ENCODE data around the gene DHDH. TPM values are rescaled to one million over a fixed set of nuclear protein-coding genes. Genes with fewer than 3 reads are reported as not detected.
A peak's percentile ranks its signal among the peaks of the same experiment; 100 is the strongest.

DHDH gene
- total and polyA plus RNA-seq, 7 donors: 0.14 to 0.21 TPM; not detected in 5

DNA sequence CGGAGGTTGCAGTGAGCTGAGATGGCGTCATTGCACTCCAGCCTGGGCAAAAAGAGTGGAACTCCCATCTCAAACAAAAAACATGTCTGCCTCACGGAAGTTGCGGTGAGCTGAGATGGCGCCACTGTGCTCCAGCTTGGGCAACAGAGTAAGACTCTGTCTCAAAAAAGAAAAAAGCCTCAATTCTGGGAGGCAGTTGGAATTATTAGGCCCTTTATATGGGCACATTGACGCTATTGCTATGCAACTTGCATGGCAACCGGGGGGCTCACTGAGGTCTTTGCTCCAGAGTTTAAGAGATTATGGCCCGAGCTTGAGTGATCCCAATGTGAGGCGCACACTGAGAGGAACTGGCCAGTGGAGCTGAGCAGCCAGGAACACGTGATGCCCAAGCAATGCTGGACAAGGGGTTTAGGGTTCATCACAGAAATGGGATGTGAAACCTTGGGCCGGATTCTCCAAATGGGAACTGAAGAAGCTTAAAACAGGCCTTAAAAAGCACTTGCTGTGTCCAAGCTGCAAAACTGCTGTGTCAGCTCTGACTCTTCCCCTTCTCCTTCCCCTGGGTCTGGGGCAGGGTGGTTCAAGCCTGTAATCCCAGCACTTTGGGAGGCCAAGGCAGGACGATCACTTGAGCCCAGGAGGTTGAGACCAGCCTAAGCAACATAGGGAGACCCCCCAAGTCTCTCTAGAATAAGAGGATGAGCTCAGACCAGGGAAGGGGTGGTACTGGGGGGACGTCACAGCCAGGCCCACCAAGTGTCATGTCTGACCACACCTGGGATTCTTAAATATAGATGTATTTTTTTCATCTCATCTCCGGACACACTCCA is 34.1 kb downstream of the DHDH start:
- TF ChIP-seq, protein P1, sequence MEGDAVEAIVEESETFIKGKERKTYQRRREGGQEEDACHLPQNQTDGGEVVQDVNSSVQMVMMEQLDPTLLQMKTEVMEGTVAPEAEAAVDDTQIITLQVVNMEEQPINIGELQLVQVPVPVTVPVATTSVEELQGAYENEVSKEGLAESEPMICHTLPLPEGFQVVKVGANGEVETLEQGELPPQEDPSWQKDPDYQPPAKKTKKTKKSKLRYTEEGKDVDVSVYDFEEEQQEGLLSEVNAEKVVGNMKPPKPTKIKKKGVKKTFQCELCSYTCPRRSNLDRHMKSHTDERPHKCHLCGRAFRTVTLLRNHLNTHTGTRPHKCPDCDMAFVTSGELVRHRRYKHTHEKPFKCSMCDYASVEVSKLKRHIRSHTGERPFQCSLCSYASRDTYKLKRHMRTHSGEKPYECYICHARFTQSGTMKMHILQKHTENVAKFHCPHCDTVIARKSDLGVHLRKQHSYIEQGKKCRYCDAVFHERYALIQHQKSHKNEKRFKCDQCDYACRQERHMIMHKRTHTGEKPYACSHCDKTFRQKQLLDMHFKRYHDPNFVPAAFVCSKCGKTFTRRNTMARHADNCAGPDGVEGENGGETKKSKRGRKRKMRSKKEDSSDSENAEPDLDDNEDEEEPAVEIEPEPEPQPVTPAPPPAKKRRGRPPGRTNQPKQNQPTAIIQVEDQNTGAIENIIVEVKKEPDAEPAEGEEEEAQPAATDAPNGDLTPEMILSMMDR (IDR thresholded peaks at IDR 0.05): no peak
- ATAC-seq (no peak), DNase-seq (peak in 1 of 2 donors; percentile 44)
- no peaks in the 10 kb centered on the region for H3K9me3 ChIP-seq
- intact Hi-C loops (cut with DNase I): loop anchor here in 1 of 2 donors (5.0 to 10.0 kb wide), 2 partner anchors 95 to 333 kb away; partner anchors contain the start of genes DBP and PPP1R15A
- peaks cover 0 to 55% of the 10 kb centered on the region in 2 donors for H3K36me3 ChIP-seq (ENCODE audit: insufficient read depth in 1 of 2, low read depth in 1 of 2)
- 54 to 84% (median 57%) methylated on average over 14 of the region's 14 CpGs for WGBS, 3 donors
- H3K27ac ChIP-seq: peak overlapping the region; percentile 89
- peak overlapping the region; percentile 94 for H3K4me3 ChIP-seq
- H3K27me3 ChIP-seq (ENCODE audit: insufficient read depth in 3 of 3, low read length in 2 of 3): no peaks in the 10 kb centered on the region
- peaks cover 43% of the 10 kb centered on the region for H3K4me1 ChIP-seq

DNA sequence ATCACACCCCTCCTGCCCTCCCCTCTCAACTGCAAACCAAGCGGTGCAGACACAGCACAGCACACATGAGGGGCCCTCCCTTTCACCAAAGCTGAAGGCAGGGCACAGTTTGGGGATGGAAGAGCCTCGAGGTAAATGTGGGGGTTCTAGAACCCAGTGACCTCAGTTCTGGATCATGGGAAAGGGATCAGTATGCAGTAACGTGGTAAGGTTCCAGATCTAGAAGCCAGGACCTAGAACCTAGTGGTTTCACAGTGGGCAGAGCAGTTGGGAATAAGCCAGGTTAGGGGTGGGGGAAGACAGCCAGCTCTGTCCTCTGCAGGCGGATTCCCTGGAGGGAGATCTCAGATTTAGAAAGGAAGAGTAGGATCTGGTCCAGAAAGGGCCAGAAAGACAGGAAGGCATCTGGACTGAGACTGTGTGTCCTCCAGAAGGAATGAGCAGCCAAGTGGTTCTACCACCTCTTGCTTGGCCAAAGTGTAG is 34.7 kb downstream of the DHDH start:
- ATAC-seq (no peak), DNase-seq (no peak)
- intact Hi-C loops (cut with DNase I): loop anchor here in 1 of 2 donors (5.0 to 10.0 kb wide), 2 partner anchors 96 to 333 kb away; partner anchors contain the start of genes DBP and PPP1R15A
- Histone ChIP-seq H3K9me3 (no peaks in the 10 kb centered on the region), H3K36me3 (ENCODE audit: insufficient read depth in 1 of 2, low read depth in 1 of 2) (peaks cover 0 to 62% of the 10 kb centered on the region in 2 donors), H3K4me1 (peaks cover 42% of the 10 kb centered on the region), H3K27me3 (ENCODE audit: insufficient read depth in 3 of 3, low read length in 2 of 3) (no peaks in the 10 kb centered on the region), H3K27ac (peak overlapping the region; percentile 89), H3K4me3 (peak overlapping the region; percentile 94)
- 21 to 53% (median 32%) methylated on average over 4 of the region's 4 CpGs for WGBS, 3 donors
- TF ChIP-seq, protein P1 (IDR thresholded peaks at IDR 0.05): no peak

DNA sequence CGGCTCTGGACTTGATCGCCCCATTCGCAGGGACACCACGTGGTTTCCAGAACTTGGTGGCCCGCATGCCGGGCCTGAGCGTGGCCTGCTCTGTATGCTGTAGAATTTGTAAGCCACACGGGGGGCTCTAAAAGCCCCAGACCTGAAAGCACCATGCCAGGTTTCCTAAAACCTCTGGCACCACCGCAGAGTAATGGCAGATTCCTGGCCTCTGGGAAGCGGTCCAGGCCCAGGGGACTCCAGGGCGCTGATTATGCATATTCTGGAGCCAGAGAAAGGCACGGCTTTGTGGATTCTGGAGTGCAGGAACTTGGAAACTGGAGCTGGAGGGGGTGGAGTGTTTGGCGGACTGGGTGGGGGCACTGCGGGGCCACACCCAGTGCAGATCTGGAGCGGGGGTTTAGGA is 35.3 kb downstream of the DHDH start:
- TF ChIP-seq, protein P1 (IDR thresholded peaks at IDR 0.05): no peak
- Histone ChIP-seq H3K27ac (peak overlapping the region; percentile 89), H3K27me3 (ENCODE audit: insufficient read depth in 3 of 3, low read length in 2 of 3) (no peaks in the 10 kb centered on the region), H3K9me3 (no peaks in the 10 kb centered on the region), H3K4me3 (no peak overlapping the region), H3K36me3 (ENCODE audit: insufficient read depth in 1 of 2, low read depth in 1 of 2) (peaks cover 2 to 68% of the 10 kb centered on the region in 2 donors), H3K4me1 (peaks cover 37% of the 10 kb centered on the region)
- WGBS, 3 donors: 64 to 70% (median 65%) methylated on average over 15 of the region's 15 CpGs
- ATAC-seq (no peak), DNase-seq (no peak)
- intact Hi-C loops (cut with DNase I): loop anchor here in 1 of 2 donors (5.0 to 10.0 kb wide), 2 partner anchors 97 to 334 kb away; partner anchors contain the start of genes DBP and PPP1R15A

DNA sequence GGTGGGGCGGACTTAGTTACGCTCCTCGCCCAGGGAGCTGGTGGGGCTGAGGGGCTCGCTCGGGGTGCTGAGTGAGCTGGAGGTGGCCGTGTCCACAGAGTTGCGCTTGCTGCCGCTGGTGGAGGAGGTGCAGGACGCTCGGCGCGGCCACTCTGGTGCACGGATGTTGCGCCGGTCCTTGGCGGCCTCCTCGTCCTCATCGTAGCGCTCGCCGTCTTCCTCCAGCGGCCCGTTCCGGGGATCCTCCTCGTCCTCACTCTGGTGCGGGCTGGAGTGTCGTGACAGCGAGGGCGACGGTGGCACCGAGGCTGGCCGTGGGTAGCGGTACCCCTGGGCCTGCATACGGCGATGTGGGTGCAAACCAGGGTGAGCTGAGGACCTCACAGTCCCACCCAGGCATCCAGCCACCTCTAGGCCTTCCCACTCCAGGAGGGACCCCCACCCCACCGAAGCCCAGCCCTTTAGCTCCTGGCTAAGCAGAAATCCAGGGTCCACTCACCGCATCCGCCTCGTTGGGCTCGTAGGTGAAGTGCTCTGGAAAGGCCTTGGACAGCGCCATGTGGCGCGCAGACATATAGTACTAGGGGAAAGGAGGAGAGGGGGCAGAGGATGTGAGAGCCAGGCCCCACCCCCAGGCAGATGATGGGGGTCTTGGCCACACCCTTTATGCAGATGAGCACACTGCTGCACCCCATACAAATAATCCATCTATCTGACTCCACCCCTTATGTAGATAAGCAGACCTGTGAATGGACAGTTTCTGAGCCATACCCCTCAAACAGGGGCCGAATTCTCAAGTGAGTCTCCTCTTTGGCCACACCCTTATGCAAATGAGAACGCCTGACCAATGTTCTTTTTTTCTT is 36.0 kb downstream of the DHDH start:
- Histone ChIP-seq H3K4me1 (peaks cover 30% of the 10 kb centered on the region), H3K27ac (no peak overlapping the region), H3K27me3 (ENCODE audit: insufficient read depth in 3 of 3, low read length in 2 of 3) (no peaks in the 10 kb centered on the region), H3K36me3 (ENCODE audit: insufficient read depth in 1 of 2, low read depth in 1 of 2) (peaks cover 6 to 75% of the 10 kb centered on the region in 2 donors), H3K4me3 (no peak overlapping the region), H3K9me3 (no peaks in the 10 kb centered on the region)
- DNase-seq (no peak), ATAC-seq (no peak)
- TF ChIP-seq, protein P1 (IDR thresholded peaks at IDR 0.05): no peak
- intact Hi-C loops (cut with DNase I): loop anchor here in 1 of 2 donors (2.0 to 10.0 kb wide), 3 partner anchors 97 to 335 kb away; partner anchors contain the start of genes DBP and PPP1R15A
- WGBS, 3 donors: 91 to 93% (median 92%) methylated on average over 42 to 45 of the region's 45 CpGs

All from psoas muscle (tissue), 8 donors.